Astrocyte of the hippocampus (primary cell): ENCODE data around the gene ZNFX1.
A peak's percentile ranks its signal among the peaks of the same experiment; 100 is the strongest.
"Not testable (repeated sequence)": the region's sequence is repeated elsewhere in the genome, so short reads cannot be mapped to it uniquely, and the experiment has no call there.

ENCODE experiments used
- DNase-seq: peaks from one replicate; pipeline ENCODE4 v3.0.0; 2011; ENCODE audit warnings: low read depth, low spot score

ZNFX1 gene

DNA sequence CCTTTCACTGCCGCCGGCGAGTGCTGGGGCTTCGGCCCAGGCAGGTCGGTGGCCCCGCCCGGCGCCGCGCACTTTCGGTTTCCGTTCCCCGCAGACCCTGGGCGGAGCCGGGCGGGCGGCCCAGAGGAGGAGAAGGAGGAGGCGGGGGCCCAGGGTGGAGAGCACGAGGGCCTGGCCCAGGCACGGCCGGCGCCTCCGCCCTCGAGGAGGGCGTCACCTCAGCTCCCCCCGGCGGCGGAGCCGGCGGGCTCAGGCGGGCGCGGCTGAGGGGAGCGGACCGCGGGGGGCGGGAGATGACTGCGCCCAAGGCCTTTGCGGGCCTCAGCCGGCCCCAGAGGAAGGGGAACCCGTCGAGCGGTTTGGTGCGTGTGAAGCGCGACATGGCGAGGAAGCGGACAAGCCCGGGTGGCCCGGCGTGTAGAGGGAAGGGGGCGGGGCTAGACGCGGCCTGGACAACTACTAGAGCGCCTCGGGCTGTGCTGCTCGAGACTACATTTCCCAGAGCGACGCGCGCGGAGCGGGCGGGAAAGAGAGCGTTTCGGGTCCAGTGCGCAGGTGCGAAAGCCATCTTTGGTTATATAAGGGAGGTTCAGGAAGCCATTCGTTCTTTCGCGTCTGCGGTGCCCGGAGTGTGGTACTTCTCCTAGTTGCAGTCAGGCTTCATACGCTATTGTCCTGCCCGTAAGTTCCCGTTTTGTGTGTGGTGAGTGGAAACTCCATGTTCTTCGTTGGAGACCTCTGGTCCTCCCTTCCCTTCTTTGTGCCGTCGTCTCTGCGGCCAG lies at the start of gene ZNFX1:
ZNFX1 (minus strand) TSS at position 22 of the 782 bp plus-strand sequence. CDS start 2,218 bp downstream, outside the sequence.
- peak; percentile 99 for DNase-seq

- peak; percentile 14 for DNase-seq
These were observed 48.2 kb upstream of the ZNFX1 start for GRCh38 chr20:49326026-49326425.

GRCh38 chr20:49324306-49324705 lies 46.4 kb upstream of the ZNFX1 start:
- DNase-seq = no peak

- peak; percentile 83 for DNase-seq
These were observed 45.9 kb upstream of the ZNFX1 start for GRCh38 chr20:49323622-49324238.

GRCh38 chr20:49320460-49320859 lies 42.6 kb upstream of the ZNFX1 start:
- DNase-seq = peak; percentile 62

DNA sequence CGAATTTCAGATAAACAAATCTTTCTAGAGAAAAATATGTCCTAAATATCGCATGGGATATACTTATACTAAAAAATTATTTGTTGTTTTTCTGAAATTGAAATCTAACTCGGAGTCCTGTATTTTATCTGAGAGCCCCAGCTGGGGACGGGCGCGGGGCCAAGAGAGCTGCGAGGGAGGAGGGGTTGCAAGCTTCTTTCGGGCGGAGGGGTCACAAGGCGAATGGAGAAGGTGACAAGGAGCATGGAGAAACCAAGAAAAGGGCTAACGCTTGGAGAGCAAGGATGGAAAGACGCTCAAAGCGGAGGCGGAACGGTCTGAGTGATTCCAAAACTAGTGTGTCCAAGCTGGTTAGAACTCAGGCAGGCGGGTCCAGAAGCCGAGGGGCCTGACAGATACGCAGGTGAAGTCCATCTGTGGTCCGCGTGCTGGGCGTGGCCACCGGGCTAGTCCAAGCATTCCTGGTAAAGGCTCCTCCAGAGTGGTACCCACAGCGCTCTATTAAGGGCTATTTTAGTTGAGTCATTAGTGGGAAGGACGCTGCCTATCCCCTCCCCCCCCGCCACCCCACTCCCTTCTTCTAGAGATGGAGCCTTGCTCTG lies 41.5 kb upstream of the ZNFX1 start:
- DNase-seq = no peak

DNA sequence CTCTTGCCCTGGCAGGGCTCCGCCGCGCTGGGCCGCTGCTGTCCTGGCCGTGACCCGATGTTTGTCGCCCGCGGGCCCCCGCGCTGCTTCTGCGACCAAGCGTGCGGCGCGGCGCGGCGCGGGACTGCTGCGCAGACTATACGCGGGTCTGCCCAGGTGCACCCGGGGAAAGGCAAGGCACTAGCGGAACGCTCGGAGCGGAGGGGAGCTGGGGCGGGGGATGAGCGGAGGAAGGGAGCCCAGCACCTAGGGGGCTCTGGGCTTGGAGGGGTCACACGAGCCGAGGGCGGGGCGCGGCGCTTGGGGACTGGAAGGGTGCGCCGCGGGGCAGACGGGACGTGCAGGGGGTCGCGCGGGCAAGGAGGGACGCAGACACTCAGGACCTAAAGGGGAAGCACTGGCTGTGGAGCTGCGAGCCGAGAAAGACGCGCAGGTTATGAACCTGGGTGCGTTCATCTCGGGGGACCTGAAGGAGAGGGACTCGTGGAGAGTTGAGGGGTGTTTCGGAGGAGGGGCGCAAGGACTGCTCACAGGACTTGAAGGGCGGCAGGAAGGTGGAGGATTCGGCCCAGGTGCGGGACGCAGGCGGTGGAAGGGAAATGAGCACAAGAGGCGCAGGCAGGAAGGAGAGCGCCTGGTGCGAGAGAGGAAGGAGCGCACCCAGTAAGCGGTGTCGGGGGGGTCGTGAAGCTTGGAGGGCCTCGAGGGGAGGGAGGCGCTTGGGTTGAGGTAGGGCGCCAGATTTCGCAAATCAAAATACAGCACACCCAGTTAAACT lies 40.8 kb upstream of the ZNFX1 start:
- DNase-seq = peak; percentile 17

GRCh38 chr20:49318091-49318429 lies 40.2 kb upstream of the ZNFX1 start:
- no peak for DNase-seq

- no peak for DNase-seq
These were observed 38.8 kb upstream of the ZNFX1 start for GRCh38 chr20:49316704-49317103.

DNA sequence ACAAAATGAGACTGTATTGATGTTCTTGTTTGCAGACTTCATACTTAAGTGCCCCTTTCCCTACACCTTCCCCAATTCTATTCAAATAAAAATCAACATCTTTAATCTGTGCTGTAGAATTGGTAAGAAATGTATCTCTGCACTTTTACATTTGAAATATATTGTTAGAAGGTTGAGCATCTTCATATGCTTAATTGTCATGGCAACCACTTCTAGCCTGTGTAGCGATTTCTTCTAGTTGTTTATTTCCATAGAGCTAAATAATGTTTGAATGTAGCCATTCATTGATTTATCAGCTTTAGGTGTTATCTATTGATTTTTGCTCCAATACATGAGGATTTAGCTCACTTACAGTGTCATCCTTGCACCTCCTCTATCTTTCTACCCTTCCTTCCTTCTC lies 37.7 kb upstream of the ZNFX1 start:
- no peak for DNase-seq

GRCh38 chr20:49314052-49314451 lies 36.2 kb upstream of the ZNFX1 start:
- DNase-seq = not testable (repeated sequence)

DNA sequence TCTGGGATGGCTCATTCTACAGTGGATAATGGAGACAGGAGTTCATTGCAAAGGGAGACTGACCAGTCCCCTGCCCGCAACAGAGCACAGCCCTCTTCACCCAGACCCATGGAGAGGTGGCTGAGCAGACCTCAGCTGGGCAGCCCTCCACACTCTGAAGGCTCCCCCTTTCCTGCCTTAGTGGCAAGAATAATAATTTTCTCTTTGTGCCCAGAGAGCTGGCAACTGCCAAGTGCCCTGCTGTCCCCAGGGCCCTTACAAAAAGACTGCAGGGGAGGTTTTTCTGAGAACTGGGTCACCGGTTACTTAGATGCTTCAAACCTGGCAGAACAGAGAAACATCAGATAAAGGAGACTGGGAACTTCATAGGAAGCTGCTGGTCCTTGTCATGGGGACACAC lies 35.4 kb upstream of the ZNFX1 start:
- no peak for DNase-seq

DNA sequence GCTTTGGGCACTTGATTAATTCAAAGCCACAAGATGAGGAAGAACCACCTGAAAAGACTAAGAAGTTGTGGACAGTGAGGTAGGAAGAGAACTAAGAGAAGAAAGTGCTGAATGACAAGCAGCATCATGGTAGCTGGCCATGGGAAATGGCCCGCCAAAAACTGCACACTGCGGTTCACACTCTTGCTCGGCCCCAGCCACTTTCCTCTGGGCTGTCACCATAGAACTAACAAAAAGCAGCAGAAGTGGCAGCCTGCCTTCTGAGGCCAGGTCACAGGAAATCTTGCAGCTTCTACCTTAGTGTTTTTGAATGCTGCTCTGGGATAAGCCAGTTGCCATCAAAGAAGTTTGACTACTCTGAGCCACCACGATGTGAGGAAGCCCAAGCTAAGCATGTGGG lies 34.8 kb upstream of the ZNFX1 start:
- no peak for DNase-seq

- DNase-seq = no peak
These were observed 32.8 kb upstream of the ZNFX1 start for GRCh38 chr20:49310705-49311104.

DNA sequence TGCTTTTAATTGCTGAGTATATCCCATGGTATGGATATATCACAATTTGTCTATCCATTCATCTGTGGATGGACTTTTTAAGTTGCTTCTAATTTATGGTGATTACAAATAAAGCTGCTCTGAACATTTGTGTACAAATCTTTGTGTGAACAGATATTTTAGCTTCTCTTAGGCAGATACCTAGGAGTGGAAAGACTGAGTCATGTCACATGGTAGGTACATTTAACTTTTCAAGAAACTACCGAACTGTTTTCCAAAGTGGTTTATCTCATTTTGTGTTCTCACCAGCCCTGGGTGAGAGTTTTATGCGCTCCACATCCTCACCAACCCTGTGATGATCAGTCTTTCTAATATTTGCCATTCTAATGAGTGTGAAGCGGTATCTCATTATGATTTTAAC lies 31.0 kb upstream of the ZNFX1 start:
- DNase-seq = no peak

DNA sequence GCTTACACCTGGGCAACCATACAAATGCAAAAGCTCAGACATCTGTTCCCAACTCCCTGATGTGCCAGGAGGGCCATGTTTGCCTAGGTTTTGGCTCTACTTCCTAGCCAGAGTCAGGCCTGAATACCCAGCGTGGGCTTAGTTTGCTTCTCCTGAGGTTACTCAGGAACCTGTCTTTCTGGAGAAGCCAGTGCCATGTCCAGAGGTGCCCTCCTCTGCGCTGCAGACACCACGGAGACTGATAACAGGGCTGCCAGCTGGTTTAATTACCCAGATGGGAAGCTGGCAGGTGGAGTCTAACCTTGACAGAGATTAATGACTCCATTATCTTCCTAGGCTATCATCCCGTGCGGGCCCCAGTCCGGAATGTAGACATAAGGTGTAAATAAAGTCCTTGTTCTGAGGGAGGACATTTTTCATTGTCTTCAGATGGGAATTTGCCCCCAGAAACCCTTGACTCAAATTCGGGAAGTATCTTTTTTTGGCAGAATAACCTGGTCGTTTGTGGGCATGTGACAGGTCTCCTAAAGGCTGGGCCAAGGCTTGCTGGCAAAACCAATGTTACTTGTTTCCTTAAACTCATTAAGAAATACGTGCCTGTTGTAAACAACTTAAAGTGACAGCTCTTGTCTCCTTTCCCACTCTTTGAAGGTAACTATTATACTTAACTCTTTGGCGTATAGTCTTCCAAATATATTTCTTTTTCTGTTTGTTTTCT lies 29.2 kb upstream of the ZNFX1 start:
- DNase-seq = no peak

GRCh38 chr20:49303065-49303552 lies 25.3 kb upstream of the ZNFX1 start:
- peak; percentile 48 for DNase-seq

DNA sequence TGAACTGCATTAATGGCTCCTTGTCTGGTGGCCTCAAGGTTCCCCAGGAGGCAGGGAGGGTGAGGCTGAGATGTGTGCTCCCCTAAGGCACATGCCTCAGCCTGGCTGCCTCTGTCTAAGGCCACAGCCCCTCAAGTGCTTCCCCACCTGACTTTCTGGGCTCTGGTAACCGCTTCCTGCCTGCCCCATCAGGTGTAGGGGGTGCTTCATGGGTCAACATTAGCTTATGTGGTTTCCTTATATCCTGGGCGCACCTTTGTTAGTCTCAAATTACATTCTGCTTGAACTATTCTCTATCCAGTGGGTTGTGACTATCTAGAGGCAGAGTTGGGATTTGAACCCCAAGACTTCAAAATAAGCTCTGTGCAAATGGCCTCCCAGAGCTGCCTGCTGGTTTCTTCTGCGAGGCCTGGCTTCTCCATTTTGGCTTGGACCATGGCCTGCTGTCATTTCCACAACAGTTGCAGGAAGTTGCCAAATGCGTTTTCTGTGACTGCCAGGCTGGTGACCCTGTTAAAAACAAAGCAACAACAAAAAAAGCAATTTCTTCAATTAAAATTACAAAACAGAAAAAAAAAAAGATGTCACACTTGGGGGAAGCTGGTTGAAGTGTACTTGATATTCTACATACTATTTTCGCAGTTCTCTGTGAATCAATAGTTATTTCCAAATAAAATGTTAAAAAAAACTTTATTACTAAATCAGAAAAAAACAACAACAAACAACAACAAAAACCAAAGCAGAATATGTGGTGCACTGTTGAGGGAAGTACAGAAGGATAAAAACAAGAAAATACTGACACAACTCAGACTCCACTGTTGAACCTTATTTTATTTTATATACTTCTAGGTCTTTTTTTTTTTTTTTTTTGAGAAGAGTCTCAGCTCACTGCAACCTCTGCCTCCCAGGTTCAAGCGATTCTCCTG lies 20.0 kb upstream of the ZNFX1 start:
- DNase-seq = no peak

GRCh38 chr20:49294002-49294654 lies 16.3 kb upstream of the ZNFX1 start:
- DNase-seq = not testable (repeated sequence)

DNA sequence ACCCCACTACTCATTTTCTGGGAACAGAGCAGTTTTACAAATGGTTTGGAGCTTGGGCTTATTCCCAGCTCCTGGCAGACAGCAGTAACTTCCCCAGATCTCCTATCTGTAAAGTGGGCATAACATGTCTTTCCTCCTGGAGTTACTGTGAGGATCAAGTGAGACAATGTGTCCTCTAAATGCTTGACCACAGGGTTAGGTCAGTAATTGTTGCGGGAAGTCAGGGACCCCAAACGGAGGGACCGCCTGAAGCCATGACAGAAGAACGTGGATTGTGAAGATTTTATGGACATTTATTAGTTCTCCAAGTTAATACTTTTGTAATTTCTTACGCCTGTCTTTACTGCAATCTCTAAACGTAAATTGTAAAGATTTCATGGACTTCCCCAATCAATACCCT lies 15.3 kb upstream of the ZNFX1 start:
- DNase-seq = no peak
